A549 treated with ZK216348 at 1 μM for 4 hours (cell line): ENCODE measurements around the gene FAF2. TPM values are rescaled to one million over a fixed set of nuclear protein-coding genes. Genes with fewer than 3 reads are reported as not detected.

Source experiments
- total RNA-seq: library from RNA; stranded (reverse); fragments of 200-300 nt; extraction: Qiagen RNA extraction; gene quantifications from 5 replicates; pipeline ENCODE4 v1.2.3, GENCODE V29; 2022; ENCODE audit warnings: low read depth

The FAF2 gene
- total RNA-seq, result 44.2 to 53.4 TPM (median 47.5 TPM) in 5 replicates

GRCh38 chr5:176447978-176448608 lies at the start of gene FAF2:
FAF2 (plus strand) TSS chr5:176448385; CDS start chr5:176448408, 23 bp downstream.

GRCh38 chr5:176415952-176416924 lies 31.9 kb upstream of the FAF2 start, which contains the start of gene CLTB:
CLTB (minus strand) TSS chr5:176416539; CDS start chr5:176416363, 176 bp downstream.

DNA sequence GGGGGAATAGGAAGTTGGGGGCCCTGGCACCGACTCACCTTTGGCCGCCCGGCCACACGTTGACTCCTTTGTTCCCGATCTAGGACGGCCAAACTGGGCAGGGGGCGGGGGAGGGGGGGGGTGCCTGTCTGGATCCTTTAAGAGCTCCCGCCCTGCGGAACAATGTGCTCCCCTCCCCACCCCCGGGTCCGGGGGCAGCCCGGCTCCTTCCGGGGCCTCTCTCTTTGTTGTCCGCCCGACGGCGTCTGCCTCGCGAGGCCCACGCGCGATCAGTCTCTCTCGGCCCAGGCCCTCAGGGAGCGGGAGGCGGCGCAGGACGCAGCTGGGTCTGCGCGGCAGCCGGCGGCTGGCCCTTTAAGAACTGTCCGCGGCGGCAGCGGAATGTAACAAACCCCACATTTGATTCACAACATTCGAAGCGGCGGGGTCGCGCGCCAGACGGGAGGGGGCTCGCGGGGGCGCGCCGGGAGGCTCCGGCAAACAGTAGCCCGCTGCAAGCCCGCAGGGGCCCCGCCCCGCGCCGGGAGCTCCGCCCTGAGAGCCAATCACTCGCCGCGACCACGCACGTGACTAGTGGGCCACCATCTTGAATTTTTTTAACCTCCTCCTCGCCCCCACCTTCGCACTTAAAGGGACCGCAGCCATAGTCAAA lies 88.8 kb downstream of the FAF2 start, which contains the start of gene RNF44:
Gene RNF44 (minus strand): TSS at position 501 of the 652 bp plus-strand sequence. CDS start 4,930 bp downstream, outside the sequence.

DNA sequence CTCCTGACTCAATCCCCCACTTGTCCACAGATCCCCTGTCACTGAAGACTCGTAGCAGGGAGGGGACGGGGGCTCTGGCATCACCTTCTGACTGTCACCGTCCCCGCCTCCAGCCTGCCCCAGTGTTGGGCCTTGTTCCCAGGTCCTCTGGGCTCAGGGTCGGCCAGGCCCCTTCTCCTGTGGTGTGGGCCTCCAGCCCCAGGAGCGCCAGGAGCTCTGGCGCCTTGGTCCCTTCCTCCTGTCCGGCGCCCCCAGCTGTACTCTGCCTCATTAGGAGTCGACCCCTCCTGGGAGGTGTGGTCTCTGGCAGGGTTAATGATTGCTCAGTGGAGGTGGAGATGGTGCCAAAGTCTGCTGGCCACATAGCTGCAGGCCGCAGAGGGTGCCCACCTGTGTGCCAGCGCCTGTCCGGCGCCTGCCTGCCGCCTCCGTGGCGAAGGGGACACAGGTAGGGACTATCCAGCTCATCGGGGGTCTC lies 100.8 kb downstream of the FAF2 start, which contains the start of gene CDHR2:
Gene CDHR2 (plus strand): TSS at position 376 of the 478 bp plus-strand sequence. CDS start 16,011 bp downstream, outside the sequence.

Other genes starting within 250 kb of the FAF2 start
- 10.9 to 14.9 TPM (median 13.5 TPM) in 5 replicates for gene SIMC1, start 210.0 kb upstream of the FAF2 start, total RNA-seq
- 63.5 to 87.1 TPM (median 76.1 TPM) in 5 replicates for gene KIAA1191, start 86.6 kb upstream of the FAF2 start, total RNA-seq
- gene ARL10, start 82.9 kb upstream of the FAF2 start, total RNA-seq, result 0.02 to 1.2 TPM (median 0.10 TPM) in 5 replicates
- 109 to 138 TPM (median 126 TPM) in 5 replicates for gene NOP16, start 59.8 kb upstream of the FAF2 start, total RNA-seq
- 227 to 279 TPM (median 258 TPM) in 5 replicates for gene HIGD2A, start 59.6 kb upstream of the FAF2 start, total RNA-seq
- 75.3 to 132 TPM (median 128 TPM) in 5 replicates for gene CLTB, start 31.8 kb upstream of the FAF2 start, total RNA-seq
- gene RNF44, start 89.0 kb downstream of the FAF2 start, total RNA-seq, result 22.0 to 41.5 TPM (median 37.5 TPM) in 5 replicates
- gene CDHR2, start 101.0 kb downstream of the FAF2 start, total RNA-seq, result 0.05 to 0.21 TPM (median 0.09 TPM) in 4 of 5 replicates, not detected in the other
- 7.3 to 10.8 TPM (median 10.2 TPM) in 5 replicates for gene GPRIN1, start 161.8 kb downstream of the FAF2 start, total RNA-seq
- 0.53 to 1.4 TPM (median 1.2 TPM) in 5 replicates for gene SNCB, start 182.1 kb downstream of the FAF2 start, total RNA-seq
- not detected in 5 replicates for gene EIF4E1B, start 182.3 kb downstream of the FAF2 start, total RNA-seq
- gene TSPAN17, start 199.1 kb downstream of the FAF2 start, total RNA-seq, result 45.8 to 68.2 TPM (median 62.5 TPM) in 5 replicates